Hypothalamus (tissue), 51 donors: ENCODE results near the gene DIPK1C.

Source experiments
- DNase-seq, 51 donors: peaks; one replicate each; lab custom pipeline; 2025; lab: John Stamatoyannopoulos, UW

Gene DIPK1C

GRCh38 chr18:74454279-74454751, 2.8 kb downstream of the DIPK1C start:
- peak in 42 of 51 donors; percentile 13 to 89 (median 62) for DNase-seq

GRCh38 chr18:74453642-74454198, 3.4 kb downstream of the DIPK1C start:
- DNase-seq: no peak

DNA sequence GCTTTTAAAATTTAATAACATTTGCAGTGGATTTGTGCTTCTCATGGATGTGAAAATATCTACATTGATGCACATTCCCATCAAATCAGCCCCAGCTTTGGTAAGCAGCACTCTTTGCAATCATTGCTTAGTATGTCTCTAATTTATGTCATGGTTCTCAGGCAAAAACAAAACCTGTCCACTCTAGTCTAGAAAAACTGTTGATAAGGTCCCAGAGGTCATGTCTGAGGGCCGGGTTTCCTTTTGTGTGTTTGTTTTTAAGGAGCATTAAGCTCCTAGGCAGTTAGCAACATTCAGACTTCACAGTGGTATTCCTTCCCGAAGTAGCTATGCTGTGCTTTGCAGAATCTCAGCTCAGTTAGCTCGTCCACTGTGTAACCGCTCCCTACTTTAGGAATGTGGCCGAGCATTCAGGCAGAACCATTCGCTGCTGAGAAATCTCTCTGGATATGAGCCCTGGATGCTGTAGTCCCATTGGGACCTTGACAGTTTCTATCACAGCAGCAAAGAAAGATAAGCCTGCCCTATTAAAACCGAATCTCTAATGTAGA, 4.0 kb downstream of the DIPK1C start:
- DNase-seq: peak in 1 of 51 donors; percentile 10

- DNase-seq: peak in 1 of 51 donors; percentile 20
Observed at GRCh38 chr18:74451148-74451547, 6.0 kb downstream of the DIPK1C start.

GRCh38 chr18:74450626-74451025, 6.5 kb downstream of the DIPK1C start:
- DNase-seq: peak in 35 of 51 donors; percentile 15 to 80 (median 48)

GRCh38 chr18:74447404-74448152, 9.5 kb downstream of the DIPK1C start:
- DNase-seq: no peak

DNA sequence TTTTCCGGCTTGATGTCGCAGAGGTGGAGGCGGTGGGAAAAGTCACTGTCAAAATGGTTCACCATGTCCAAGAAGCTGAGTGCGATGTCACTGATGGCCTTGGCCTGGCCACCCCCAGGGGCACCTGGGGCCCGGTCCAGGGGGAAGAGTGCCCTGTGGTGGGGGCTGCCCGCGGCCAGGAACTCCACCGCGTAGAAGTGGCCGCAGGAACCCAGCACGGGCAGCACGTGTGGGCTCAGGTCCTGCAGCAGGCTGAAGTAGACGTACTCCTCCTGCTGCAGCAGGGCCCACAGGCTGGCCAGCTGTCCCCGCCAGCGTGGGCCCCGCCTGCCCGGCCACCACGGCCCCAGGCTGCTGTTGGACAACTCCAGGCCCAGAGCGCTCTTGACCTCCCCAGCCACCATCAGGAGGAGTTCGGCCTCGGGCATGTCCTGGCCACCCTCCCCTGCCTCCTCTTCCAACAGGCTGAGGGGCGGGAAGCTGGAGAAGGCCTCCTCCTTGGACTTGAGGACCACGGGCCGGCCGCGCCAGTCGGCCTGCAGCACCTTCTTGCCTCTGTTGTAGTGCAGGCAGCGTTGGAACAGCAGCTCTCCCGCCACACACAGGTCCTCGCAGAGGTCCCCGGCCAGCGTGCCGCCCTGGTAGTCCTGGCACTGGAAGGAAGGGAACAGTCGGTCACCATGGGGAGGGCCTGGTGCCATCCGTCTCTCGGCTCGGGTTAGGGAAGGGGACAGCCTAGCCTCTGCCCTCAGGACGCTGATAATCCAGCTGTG, 10.3 kb downstream of the DIPK1C start:
- DNase-seq: no peak

DNA sequence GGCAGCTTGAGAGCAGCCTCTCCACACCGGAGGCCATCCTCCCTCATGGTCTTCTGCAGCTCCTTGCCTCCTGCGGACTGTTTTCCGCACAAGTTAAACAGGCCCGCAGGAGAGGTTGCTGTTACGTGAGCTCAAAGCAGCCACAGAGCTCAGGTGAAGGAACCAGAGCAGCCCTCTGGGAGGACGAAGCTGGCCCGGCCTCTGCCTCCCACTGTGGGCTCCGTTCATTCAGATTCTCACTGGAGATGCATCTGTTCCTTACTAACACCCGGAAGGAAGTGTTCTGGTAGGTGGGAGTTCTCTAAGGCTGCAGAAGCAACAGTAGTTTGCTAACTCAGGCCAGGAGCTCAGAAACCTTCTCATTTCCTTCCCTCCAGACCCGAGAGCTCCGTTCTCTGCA, 10.9 kb downstream of the DIPK1C start:
- DNase-seq: no peak

DNA sequence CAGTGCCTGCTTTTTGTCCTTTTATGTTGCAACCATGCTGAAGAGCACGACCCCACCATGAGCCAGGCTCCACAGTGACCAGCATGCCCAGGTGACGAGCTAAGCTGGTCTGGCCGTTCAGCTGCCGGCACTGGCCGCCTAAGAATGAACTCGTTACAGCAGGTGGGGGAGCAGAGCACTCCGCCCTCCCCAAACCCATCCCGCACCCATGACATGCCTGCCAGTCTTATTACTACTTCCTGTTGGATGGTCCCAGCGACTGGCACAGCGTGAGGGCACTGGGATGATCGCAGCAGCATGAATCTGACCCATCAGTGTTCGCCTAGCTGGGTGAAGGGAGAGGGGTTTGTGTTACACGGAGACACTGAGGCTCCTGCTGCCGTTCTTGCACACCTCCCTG, 11.5 kb downstream of the DIPK1C start:
- no peak for DNase-seq

- DNase-seq: no peak
Observed at GRCh38 chr18:74444104-74444503, 13.0 kb downstream of the DIPK1C start.

DNA sequence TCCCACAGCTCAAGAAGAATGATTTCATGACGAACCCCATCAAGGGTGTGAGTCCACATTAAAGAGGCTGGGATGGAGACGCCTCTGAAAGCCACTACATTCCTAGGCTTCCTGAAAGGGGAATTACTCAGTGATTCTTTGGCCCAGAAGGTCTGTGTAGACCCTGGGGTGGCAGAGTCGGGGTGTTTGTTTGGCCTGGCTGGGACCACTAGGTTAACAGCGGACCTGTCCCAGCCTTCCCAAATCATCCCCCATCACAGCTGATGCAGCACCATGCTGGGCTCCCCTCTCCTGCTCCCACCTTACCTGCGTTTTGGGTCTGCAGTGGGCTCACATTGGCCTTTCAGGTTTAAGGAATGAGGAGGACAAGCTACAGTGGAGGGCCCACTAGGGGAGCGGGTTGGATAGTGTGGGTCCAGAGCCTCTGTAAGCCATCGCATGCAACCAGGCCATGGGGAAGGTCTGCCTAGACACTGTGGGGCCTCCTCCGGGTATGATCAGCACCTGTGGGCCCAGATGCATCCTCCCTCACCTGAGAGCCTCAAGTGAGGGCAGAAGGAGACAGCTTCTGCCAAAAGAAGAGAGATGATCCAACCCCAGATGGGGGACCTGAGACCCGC, 16.2 kb downstream of the DIPK1C start:
- DNase-seq: no peak

GRCh38 chr18:74438091-74438490, 19.0 kb downstream of the DIPK1C start:
- no peak for DNase-seq

DNA sequence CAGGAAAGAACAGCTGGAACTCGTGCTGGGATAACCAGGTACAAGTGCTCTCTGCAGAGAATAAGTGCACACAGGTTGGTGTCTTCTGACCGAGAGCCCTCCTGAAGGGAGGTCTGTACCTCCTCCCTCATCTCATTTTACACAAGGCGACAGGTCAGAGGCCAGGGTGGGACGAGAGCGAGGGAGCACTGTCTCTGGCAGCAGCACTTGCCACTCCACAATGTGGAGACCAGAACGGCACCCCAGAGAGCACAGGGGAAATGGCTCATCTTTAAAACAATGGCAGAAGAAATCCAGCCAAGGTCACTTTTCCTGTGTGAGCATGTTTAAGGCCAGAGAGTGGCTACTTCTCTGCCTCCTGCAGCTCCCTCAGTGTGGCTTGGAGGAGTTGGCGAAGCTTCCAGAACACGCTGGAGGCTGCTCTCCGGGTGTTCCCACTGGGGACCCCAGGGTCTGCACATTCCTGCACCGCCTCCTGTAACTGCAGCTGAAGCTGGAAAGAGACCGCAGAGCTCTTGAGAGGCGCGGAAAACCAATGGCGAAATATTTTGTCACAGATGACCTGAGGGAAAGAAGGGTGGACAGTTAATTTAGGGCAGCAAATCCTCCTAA, 20.8 kb downstream of the DIPK1C start:
- no peak for DNase-seq

DNA sequence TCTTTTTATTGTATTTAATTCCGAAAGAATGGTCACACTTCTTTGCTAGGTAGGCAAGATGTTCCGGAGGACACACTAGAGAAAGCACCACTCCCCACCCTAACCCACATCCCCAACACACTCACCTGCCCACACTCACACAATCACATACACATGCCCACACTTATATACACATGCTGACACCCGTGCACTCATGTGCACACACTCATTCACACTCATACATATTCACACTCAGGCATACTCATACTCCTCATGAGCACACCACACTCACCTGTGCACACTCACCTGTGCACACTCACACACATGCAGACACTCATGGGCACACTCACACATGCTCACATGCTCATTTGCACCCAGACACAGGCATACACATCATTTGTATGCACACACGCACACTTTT, 21.4 kb downstream of the DIPK1C start:
- no peak for DNase-seq

DNA sequence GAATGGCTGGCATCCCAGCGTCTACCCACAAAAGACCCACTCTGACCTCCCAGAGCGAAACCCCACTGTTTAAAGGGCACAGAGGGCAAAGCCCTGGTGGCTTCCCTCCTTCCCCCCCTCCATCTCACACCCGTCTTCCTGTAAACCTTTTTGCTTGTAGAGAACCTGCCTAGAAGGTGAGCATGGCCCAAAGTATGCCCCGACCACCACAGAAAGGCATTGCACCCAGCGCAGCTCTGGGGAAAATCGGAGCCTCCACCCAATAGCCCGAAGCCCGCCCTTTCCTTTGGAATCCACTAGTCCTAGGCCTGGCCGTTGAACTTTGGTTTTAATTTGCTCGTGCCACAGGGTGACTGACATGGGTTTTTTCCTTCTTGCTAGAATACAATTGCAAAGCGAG, 22.6 kb downstream of the DIPK1C start:
- DNase-seq: no peak

DNA sequence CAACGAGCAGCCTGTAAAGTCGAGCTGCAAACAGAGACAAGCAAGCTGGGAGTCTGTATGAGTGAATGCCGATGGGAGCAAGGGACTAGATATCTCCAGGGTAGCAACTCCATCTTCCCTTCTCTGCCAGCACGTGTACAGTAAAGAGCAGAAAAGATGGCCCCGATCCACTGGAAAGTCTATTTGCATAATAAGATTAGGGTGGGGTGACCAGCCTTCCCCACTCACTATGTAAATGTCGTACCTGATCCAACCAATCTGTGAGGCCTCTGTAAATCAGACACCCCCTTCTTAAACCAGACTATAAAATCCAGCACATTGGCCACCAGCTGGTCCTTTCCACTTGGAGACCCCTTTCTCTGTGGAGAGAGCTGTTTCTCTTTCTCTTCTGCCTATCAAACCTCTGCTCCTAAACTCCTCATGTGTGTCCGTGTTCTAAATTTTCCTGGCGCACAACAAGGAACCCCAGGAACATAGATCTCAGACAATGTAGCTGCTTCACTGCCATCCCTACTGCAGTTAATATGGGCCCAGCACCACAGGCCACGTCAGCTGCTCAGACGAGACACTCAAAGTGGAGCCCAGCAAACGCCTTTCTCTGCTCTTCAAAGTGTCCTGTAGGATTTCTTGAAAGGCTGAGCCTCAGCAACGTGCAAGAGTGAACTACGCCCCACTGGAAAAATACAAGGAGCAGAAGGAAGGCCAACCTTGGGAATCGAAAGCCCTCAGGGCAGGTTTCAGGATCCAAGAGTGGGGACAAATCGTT, 26.1 kb downstream of the DIPK1C start:
- DNase-seq: no peak

- DNase-seq: no peak
Observed at GRCh38 chr18:74430231-74430630, 26.9 kb downstream of the DIPK1C start.

GRCh38 chr18:74429096-74429495, 28.0 kb downstream of the DIPK1C start:
- no peak for DNase-seq

DNA sequence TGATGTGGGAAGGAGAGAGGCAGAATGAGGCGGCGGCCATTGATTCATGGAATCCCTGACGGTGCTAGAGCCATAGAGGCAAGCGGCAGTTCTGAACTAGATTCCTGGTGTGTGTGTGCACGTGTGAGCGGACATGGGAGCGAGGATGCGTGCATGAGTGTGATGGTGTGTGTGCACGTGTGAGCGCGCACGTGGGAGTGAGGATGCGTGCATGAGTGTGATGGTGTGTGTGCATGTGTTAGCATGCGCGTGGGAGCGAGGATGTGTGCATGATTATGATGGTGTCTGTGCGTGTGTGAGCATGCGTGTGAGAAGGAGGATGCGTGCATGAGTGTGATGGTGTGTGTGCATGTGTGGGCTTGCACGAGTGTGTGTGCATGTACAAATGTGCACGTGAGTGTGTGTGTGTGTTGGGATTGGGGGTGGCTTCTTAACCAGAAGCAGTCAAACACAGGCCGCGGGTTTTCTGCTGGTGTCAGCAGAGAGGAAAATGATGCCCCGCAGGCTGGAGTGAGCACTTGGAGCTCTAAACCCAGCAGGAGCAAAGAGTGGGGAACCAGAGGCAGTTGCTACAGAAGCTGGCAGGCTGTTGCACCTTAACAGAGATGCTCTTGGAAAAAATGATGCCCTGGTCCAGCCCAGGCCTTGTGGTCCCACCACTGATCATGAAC, 29.5 kb downstream of the DIPK1C start:
- no peak for DNase-seq
